Measurements from ENCODE around the gene NCDN.

DNA sequence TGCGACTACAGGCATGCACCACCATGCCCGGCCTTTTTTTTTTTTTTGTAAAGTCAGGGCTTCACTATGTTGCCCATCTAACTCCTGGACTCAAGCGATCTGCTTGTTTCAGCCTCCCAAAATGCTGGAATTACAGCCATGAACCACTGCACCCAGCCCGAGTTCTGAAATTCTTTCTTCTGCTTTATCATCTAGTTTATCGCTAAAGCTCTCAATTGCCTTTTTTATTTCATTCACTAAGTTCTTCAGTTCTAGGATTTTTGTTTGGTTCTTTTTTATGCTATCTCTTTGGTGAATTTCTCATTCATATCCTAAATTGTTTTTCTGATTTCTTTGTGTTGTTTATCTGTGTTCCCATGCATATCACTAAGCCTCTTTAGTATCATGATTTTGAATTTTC, 27.4 kb upstream of the NCDN start:
- TF ChIP-seq, protein P1, sequence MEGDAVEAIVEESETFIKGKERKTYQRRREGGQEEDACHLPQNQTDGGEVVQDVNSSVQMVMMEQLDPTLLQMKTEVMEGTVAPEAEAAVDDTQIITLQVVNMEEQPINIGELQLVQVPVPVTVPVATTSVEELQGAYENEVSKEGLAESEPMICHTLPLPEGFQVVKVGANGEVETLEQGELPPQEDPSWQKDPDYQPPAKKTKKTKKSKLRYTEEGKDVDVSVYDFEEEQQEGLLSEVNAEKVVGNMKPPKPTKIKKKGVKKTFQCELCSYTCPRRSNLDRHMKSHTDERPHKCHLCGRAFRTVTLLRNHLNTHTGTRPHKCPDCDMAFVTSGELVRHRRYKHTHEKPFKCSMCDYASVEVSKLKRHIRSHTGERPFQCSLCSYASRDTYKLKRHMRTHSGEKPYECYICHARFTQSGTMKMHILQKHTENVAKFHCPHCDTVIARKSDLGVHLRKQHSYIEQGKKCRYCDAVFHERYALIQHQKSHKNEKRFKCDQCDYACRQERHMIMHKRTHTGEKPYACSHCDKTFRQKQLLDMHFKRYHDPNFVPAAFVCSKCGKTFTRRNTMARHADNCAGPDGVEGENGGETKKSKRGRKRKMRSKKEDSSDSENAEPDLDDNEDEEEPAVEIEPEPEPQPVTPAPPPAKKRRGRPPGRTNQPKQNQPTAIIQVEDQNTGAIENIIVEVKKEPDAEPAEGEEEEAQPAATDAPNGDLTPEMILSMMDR (conservative IDR thresholded peaks at IDR 0.05), result no peak
- TF ChIP-seq ZFX (IDR thresholded peaks at IDR 0.05), result no peak

All from C4-2B (cell line).